ENCODE results near the gene ZBTB12.

DNA sequence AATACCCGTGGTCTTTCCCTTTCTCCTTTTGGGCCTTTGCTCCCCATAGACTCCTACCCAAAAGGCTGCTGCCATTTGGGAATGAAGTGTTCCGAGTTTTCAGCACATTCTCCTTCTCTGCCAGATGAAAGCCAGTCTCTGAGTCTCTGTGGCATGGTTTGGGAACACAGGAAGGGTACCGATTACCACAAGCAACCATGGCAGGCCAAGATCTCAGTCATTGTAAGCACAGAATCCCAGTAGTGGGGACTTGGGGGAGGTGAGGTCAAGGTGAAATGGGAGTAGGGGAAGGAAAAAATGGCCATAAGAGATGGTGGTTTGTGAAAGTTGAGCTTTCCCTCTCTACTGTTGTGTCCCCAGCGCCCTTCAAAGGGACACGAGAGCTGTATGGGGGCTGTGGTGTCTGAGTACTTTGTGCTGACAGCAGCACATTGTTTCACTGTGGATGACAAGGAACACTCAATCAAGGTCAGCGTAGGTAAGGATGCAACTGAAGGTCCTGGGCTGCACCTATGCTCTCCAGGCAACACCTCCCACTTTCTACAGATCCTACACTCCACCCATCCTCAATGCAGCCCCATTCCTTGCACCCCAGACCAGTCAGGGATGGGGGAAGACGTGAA is 48.2 kb upstream of the ZBTB12 start:
- TF ChIP-seq, protein P1, sequence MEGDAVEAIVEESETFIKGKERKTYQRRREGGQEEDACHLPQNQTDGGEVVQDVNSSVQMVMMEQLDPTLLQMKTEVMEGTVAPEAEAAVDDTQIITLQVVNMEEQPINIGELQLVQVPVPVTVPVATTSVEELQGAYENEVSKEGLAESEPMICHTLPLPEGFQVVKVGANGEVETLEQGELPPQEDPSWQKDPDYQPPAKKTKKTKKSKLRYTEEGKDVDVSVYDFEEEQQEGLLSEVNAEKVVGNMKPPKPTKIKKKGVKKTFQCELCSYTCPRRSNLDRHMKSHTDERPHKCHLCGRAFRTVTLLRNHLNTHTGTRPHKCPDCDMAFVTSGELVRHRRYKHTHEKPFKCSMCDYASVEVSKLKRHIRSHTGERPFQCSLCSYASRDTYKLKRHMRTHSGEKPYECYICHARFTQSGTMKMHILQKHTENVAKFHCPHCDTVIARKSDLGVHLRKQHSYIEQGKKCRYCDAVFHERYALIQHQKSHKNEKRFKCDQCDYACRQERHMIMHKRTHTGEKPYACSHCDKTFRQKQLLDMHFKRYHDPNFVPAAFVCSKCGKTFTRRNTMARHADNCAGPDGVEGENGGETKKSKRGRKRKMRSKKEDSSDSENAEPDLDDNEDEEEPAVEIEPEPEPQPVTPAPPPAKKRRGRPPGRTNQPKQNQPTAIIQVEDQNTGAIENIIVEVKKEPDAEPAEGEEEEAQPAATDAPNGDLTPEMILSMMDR (IDR thresholded peaks at IDR 0.05) = no peak
- TF ChIP-seq POLR2AphosphoS5 (IDR thresholded peaks at IDR 0.05) (no peak), POLR2A (IDR thresholded peaks at IDR 0.05) (no peak)

All from prostate gland (tissue), 2 donors.